ENCODE data around the gene DRD4. TPM values are rescaled to one million over a fixed set of nuclear protein-coding genes. Genes with fewer than 3 reads are reported as not detected.

Gene DRD4
- polyA plus RNA-seq, 1 donor (not counting 4 experiments of a cell fraction or from before 2014, with no cell fraction given): not detected

GRCh38 chr11:638631-639331, 1.7 kb downstream of the DRD4 start:
- Histone ChIP-seq H3K9ac (ENCODE audit: control insufficient read depth, extremely low read depth, insufficient read depth, low read length) (no peak overlapping the region), H3K79me2 (ENCODE audit: control insufficient read depth, insufficient read depth, low read length) (no peaks in the 10 kb centered on the region), H3K27ac (ENCODE audit: control insufficient read depth, insufficient read depth, low read length) (no peak overlapping the region), H3K9me1 (ENCODE audit: control insufficient read depth, extremely low read depth, insufficient read depth, low read length) (no peaks in the 10 kb centered on the region), H4K20me1 (ENCODE audit: control insufficient read depth, extremely low read depth, insufficient read depth, low read length) (no peaks in the 10 kb centered on the region), H3K9me3 (ENCODE audit: control insufficient read depth, low read depth, low read length) (no peaks in the 10 kb centered on the region), H3K36me3 (ENCODE audit: control insufficient read depth in 2 of 2, extremely low read depth in 1 of 2, insufficient read depth in 2 of 2, low read length in 2 of 2) (no peaks in the 10 kb centered on the region), H3K4me1 (ENCODE audit: control insufficient read depth, extremely low read depth, insufficient read depth, low read length) (peaks cover 2% of the 10 kb centered on the region), H2AFZ (ENCODE audit: control insufficient read depth, low read length) (no peak overlapping the region), H3K4me2 (ENCODE audit: control insufficient read depth, extremely low read depth, insufficient read depth, low read depth, low read length) (no peak overlapping the region), H3K27me3 (ENCODE audit: control insufficient read depth, extremely low read depth, insufficient read depth, low read length) (peaks cover 28% of the 10 kb centered on the region), H3K4me3 (ENCODE audit: control insufficient read depth in 2 of 3, extremely low read depth in 1 of 3, insufficient read depth in 2 of 3, low read depth in 1 of 3, low read length in 3 of 3) (no peak overlapping the region)
- TF ChIP-seq EZH2 (IDR thresholded peaks at IDR 0.05; ENCODE audit: low read length) (no peak), CTCF (optimal IDR thresholded peaks at IDR 0.05 in 1 of 3, IDR thresholded peaks at IDR 0.05 in 1 of 3, conservative IDR thresholded peaks at IDR 0.05 in 1 of 3; ENCODE audit: extremely low read depth in 1 of 3, insufficient read depth in 2 of 3, low read length in 3 of 3) (no peak)
- no peak for DNase-seq (ENCODE audit: low read depth, low spot score)
- dilution Hi-C loops (cut with MboI; ENCODE audit: extremely low pct_ligation_motif_present, low sequenced_read_pairs): no loop called here
- no peak for FAIRE-seq

GRCh38 chr11:639332-639955, 2.4 kb downstream of the DRD4 start:
- Histone ChIP-seq H3K9me1 (ENCODE audit: control insufficient read depth, extremely low read depth, insufficient read depth, low read length) (no peaks in the 10 kb centered on the region), H4K20me1 (ENCODE audit: control insufficient read depth, extremely low read depth, insufficient read depth, low read length) (no peaks in the 10 kb centered on the region), H3K27ac (ENCODE audit: control insufficient read depth, insufficient read depth, low read length) (no peak overlapping the region), H3K79me2 (ENCODE audit: control insufficient read depth, insufficient read depth, low read length) (no peaks in the 10 kb centered on the region), H3K9ac (ENCODE audit: control insufficient read depth, extremely low read depth, insufficient read depth, low read length) (no peak overlapping the region), H3K27me3 (ENCODE audit: control insufficient read depth, extremely low read depth, insufficient read depth, low read length) (peaks cover 28% of the 10 kb centered on the region), H3K4me2 (ENCODE audit: control insufficient read depth, extremely low read depth, insufficient read depth, low read depth, low read length) (no peak overlapping the region), H3K4me3 (ENCODE audit: control insufficient read depth in 2 of 3, extremely low read depth in 1 of 3, insufficient read depth in 2 of 3, low read depth in 1 of 3, low read length in 3 of 3) (no peak overlapping the region), H3K9me3 (ENCODE audit: control insufficient read depth, low read depth, low read length) (no peaks in the 10 kb centered on the region), H3K4me1 (ENCODE audit: control insufficient read depth, extremely low read depth, insufficient read depth, low read length) (peaks cover 2% of the 10 kb centered on the region), H3K36me3 (ENCODE audit: control insufficient read depth in 2 of 2, extremely low read depth in 1 of 2, insufficient read depth in 2 of 2, low read length in 2 of 2) (peaks cover 0 to 3% of the 10 kb centered on the region in 2 experiments), H2AFZ (ENCODE audit: control insufficient read depth, low read length) (no peak overlapping the region)
- TF ChIP-seq EZH2 (IDR thresholded peaks at IDR 0.05; ENCODE audit: low read length): no peak
- TF ChIP-seq CTCF (optimal IDR thresholded peaks at IDR 0.05 in 1 of 3, IDR thresholded peaks at IDR 0.05 in 1 of 3, conservative IDR thresholded peaks at IDR 0.05 in 1 of 3; ENCODE audit: extremely low read depth in 1 of 3, insufficient read depth in 2 of 3, low read length in 3 of 3): no peak
- dilution Hi-C loops (cut with MboI; ENCODE audit: extremely low pct_ligation_motif_present, low sequenced_read_pairs): no loop called here
- FAIRE-seq (no peak), DNase-seq (ENCODE audit: low read depth, low spot score) (no peak)
